GM12872 (cell line): ENCODE results near the gene SLC66A2.

Experiments
- CTCF ChIP-seq: IDR thresholded peaks from 3 replicates; pipeline ENCODE4 v1.5.1; 2011; ENCODE audit warnings: low read depth, mild to moderate bottlenecking, low read length, moderate library complexity; ENCODE audit not compliant: insufficient read depth

The SLC66A2 gene

GRCh38 chr18:79936641-79937040 is 14.8 kb downstream of the SLC66A2 start:
- no peak for TF ChIP-seq CTCF

GRCh38 chr18:79935925-79936324 is 15.5 kb downstream of the SLC66A2 start:
- no peak for TF ChIP-seq CTCF

- no peak for TF ChIP-seq CTCF
Observed at GRCh38 chr18:79935499-79935898, 16.0 kb downstream of the SLC66A2 start.

GRCh38 chr18:79935098-79935480 is 16.4 kb downstream of the SLC66A2 start:
- no peak for TF ChIP-seq CTCF

- peak; percentile 6; the same call in 1 of the 3 replicates for TF ChIP-seq CTCF
Observed at GRCh38 chr18:79934311-79935097, 16.9 kb downstream of the SLC66A2 start.

- TF ChIP-seq CTCF, result no peak
Observed at GRCh38 chr18:79933765-79934164, 17.7 kb downstream of the SLC66A2 start.

- no peak for TF ChIP-seq CTCF
Observed at GRCh38 chr18:79932907-79933306, 18.5 kb downstream of the SLC66A2 start.
